Hepatocyte (in vitro differentiated cells): ENCODE data around the gene MEGF8.

Experiments used
- EZH2 ChIP-seq: fragments of 200-600 bp; sonication (generic); IDR thresholded peaks from 2 replicates; pipeline ENCODE4 v1.6.1; 2016; ENCODE audit warnings: antibody characterized with exemption, mild to moderate bottlenecking, borderline replicate concordance
- TF ChIP-seq, protein P1 (sequence below): fragments of 200-600 bp; sonication (generic); IDR thresholded peaks from 2 replicates; pipeline ENCODE4 v1.5.1; 2016; ENCODE audit warnings: antibody characterized with exemption, mild to moderate bottlenecking; ENCODE audit not compliant: poor library complexity

- TF ChIP-seq, protein P1, sequence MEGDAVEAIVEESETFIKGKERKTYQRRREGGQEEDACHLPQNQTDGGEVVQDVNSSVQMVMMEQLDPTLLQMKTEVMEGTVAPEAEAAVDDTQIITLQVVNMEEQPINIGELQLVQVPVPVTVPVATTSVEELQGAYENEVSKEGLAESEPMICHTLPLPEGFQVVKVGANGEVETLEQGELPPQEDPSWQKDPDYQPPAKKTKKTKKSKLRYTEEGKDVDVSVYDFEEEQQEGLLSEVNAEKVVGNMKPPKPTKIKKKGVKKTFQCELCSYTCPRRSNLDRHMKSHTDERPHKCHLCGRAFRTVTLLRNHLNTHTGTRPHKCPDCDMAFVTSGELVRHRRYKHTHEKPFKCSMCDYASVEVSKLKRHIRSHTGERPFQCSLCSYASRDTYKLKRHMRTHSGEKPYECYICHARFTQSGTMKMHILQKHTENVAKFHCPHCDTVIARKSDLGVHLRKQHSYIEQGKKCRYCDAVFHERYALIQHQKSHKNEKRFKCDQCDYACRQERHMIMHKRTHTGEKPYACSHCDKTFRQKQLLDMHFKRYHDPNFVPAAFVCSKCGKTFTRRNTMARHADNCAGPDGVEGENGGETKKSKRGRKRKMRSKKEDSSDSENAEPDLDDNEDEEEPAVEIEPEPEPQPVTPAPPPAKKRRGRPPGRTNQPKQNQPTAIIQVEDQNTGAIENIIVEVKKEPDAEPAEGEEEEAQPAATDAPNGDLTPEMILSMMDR: no peak
- no peak for TF ChIP-seq EZH2
These were observed 11.3 kb upstream of the MEGF8 start for GRCh38 chr19:42313840-42314755.
